Lower lobe of right lung (tissue), 2 donors: ENCODE measurements around the gene FBXO38. TPM values are rescaled to one million over a fixed set of nuclear protein-coding genes. Genes with fewer than 3 reads are reported as not detected.

Source experiments
- ATAC-seq, 2 donors: fragments of 200-7000 bp; cut with Tn5 transposase; one replicate each; pipeline ENCODE4 v1.9.1; 2020 to 2022; ENCODE audit warnings: mild to moderate bottlenecking in 2 of 2, moderate library complexity in 2 of 2
- DNase-seq: peaks from one replicate; pipeline ENCODE4 v3.0.0-alpha.2; 2020
- H3K27ac ChIP-seq: fragments of 200-600 bp; one replicate; pipeline ENCODE4 v1.8.0; 2022
- H3K27me3 ChIP-seq: fragments of 200-600 bp; one replicate; pipeline ENCODE4 v1.8.0; 2022; ENCODE audit warnings: low read depth
- H3K36me3 ChIP-seq: fragments of 200-600 bp; one replicate; pipeline ENCODE4 v1.8.0; 2022; ENCODE audit warnings: mild to moderate bottlenecking
- H3K4me1 ChIP-seq: fragments of 200-600 bp; one replicate; pipeline ENCODE4 v1.8.0; 2022
- H3K4me3 ChIP-seq: fragments of 200-600 bp; one replicate; pipeline ENCODE4 v1.8.0; 2022; ENCODE audit warnings: mild to moderate bottlenecking
- H3K9me3 ChIP-seq: fragments of 200-600 bp; one replicate; pipeline ENCODE4 v1.8.0; 2022
- CTCF ChIP-seq: fragments of 200-600 bp; IDR thresholded peaks from one replicate; pipeline ENCODE4 v1.8.0; 2022; ENCODE audit warnings: antibody characterized with exemption, mild to moderate bottlenecking
- intact Hi-C: fragments of 100-400 bp; cut with DNase I; formaldehyde crosslinking; loops from one replicate; pipeline ENCODE4 v1.11.0; 2022
- total RNA-seq: library from RNA; stranded (reverse); fragmentation: NEBNext Ultra II Directional; extraction: Animal tissue kit (Norgen Biotek cat#: 25700); gene quantifications from one replicate; pipeline ENCODE4 v1.2.1, GENCODE V29; 2021
- donor health status: DM: no; HTN: yes; CAD: no; lungs with severe emphysema.

Gene FBXO38
- total RNA-seq, 1 donor from 2014 or later, result 72.9 TPM

GRCh38 chr5:148394587-148395019, 10.8 kb downstream of the FBXO38 start:
- DNase-seq (no peak), ATAC-seq (no peak)
- H3K36me3 ChIP-seq, result peaks cover 25% of the 10 kb centered on the region
- intact Hi-C loops, result no loop called here
- no peak overlapping the region for H3K4me3 ChIP-seq
- H3K9me3 ChIP-seq, result no peaks in the 10 kb centered on the region
- no peak for TF ChIP-seq CTCF
- H3K4me1 ChIP-seq, result peaks cover 58% of the 10 kb centered on the region
- no peaks in the 10 kb centered on the region for H3K27me3 ChIP-seq
- H3K27ac ChIP-seq, result no peak overlapping the region

GRCh38 chr5:148395031-148395430, 11.3 kb downstream of the FBXO38 start:
- peak overlapping the region; percentile 14 for H3K4me3 ChIP-seq
- peaks cover 30% of the 10 kb centered on the region for H3K36me3 ChIP-seq
- H3K27ac ChIP-seq, result no peak overlapping the region
- intact Hi-C loops, result no loop called here
- H3K9me3 ChIP-seq, result no peaks in the 10 kb centered on the region
- TF ChIP-seq CTCF, result no peak
- ATAC-seq, result no peak
- DNase-seq, result no peak
- no peaks in the 10 kb centered on the region for H3K27me3 ChIP-seq
- H3K4me1 ChIP-seq, result peaks cover 60% of the 10 kb centered on the region

- Histone ChIP-seq H3K27ac (peak overlapping the region; percentile 6), H3K9me3 (no peaks in the 10 kb centered on the region), H3K4me3 (no peak overlapping the region), H3K4me1 (peaks cover 77% of the 10 kb centered on the region), H3K36me3 (peaks cover 50% of the 10 kb centered on the region), H3K27me3 (no peaks in the 10 kb centered on the region)
- no peak for TF ChIP-seq CTCF
- intact Hi-C loops, result no loop called here
- DNase-seq (no peak), ATAC-seq (peak; percentile 82 to 83)
These were observed 14.3 kb downstream of the FBXO38 start for GRCh38 chr5:148397968-148398595.

GRCh38 chr5:148398698-148399121, 15.0 kb downstream of the FBXO38 start:
- TF ChIP-seq CTCF, result no peak
- H3K4me1 ChIP-seq, result peaks cover 78% of the 10 kb centered on the region
- H3K4me3 ChIP-seq, result no peak overlapping the region
- intact Hi-C loops, result no loop called here
- H3K36me3 ChIP-seq, result peaks cover 56% of the 10 kb centered on the region
- no peaks in the 10 kb centered on the region for H3K9me3 ChIP-seq
- ATAC-seq (peak; percentile 55 to 58), DNase-seq (no peak)
- peak overlapping the region; percentile 51 for H3K27ac ChIP-seq
- H3K27me3 ChIP-seq, result no peaks in the 10 kb centered on the region

- no peak overlapping the region for H3K4me3 ChIP-seq
- H3K27me3 ChIP-seq, result no peaks in the 10 kb centered on the region
- no peaks in the 10 kb centered on the region for H3K9me3 ChIP-seq
- intact Hi-C loops, result no loop called here
- ATAC-seq, result peak; percentile 12 to 75
- H3K4me1 ChIP-seq, result peaks cover 59% of the 10 kb centered on the region
- peak overlapping the region; percentile 62 for H3K27ac ChIP-seq
- no peak for TF ChIP-seq CTCF
- DNase-seq, result no peak
- peaks cover 70% of the 10 kb centered on the region for H3K36me3 ChIP-seq
These were observed 17.8 kb downstream of the FBXO38 start for GRCh38 chr5:148401604-148402003.
